22Rv1 (cell line): ENCODE results near the gene KLHL12.

Experiments used
- ZFX ChIP-seq: fragments of 450-650 bp; IDR thresholded peaks from 2 replicates; pipeline ENCODE4 v1.6.1; 2017; ENCODE audit warnings: antibody characterized with exemption, borderline replicate concordance
- TF ChIP-seq, protein P1 (sequence below): fragments of 450-650 bp; IDR thresholded peaks from 2 replicates; pipeline ENCODE4 v1.5.1; 2017; ENCODE audit warnings: mild to moderate bottlenecking

DNA sequence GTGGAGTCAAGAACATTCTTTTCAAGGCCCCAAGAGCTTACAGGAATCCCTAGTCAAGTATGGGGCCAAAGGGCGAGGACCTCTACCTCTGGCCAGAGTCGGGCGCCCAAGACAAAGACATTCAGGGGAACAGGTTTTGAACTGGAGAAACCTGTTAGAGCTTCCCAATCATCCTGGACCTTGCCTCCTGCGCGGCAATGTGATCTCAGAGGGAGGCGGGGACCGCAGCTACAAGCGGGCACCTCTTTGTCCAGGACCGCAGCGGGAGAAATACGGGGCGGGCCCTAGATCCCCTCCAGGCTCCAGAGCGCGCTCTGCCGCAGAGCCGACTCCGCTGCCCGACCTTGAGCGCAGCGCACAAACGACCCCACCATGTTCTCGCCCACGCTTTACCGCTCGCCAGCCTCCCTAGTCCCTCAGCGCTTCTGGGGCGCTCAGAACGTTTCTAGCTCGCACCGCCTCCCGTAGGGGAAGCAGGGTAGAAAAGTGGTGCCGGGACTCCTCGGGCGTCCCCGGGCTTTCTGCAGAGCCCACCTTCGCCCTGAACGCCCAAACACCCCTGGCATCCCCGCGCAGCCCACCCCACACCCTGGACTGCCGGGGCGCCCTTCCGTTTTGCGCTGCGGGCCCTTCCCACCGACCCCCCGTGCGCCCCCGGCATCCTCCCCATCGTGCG, 66.2 kb downstream of the KLHL12 start:
- TF ChIP-seq, protein P1, sequence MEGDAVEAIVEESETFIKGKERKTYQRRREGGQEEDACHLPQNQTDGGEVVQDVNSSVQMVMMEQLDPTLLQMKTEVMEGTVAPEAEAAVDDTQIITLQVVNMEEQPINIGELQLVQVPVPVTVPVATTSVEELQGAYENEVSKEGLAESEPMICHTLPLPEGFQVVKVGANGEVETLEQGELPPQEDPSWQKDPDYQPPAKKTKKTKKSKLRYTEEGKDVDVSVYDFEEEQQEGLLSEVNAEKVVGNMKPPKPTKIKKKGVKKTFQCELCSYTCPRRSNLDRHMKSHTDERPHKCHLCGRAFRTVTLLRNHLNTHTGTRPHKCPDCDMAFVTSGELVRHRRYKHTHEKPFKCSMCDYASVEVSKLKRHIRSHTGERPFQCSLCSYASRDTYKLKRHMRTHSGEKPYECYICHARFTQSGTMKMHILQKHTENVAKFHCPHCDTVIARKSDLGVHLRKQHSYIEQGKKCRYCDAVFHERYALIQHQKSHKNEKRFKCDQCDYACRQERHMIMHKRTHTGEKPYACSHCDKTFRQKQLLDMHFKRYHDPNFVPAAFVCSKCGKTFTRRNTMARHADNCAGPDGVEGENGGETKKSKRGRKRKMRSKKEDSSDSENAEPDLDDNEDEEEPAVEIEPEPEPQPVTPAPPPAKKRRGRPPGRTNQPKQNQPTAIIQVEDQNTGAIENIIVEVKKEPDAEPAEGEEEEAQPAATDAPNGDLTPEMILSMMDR: no peak
- no peak for TF ChIP-seq ZFX
